MCF 10A (cell line): ENCODE results near the gene NENF. TPM values are rescaled to one million over a fixed set of nuclear protein-coding genes. Genes with fewer than 3 reads are reported as not detected.
A peak's percentile ranks its signal among the peaks of the same experiment; 100 is the strongest.

ENCODE experiments used
- BruUV-seq: library from RNA; stranded (reverse); fragments of 400-500 nt; replicated peaks from 2 replicates; lab custom pipeline; 2021; lab: Mats Ljungman, UMichigan
- CTCF ChIA-PET: fragments of 300-600 bp; sonication (Branson Sonifier 250); formaldehyde crosslinking; extraction: SDS; loops from one replicate; lab custom pipeline; 2021; ENCODE audit warnings: antibody characterized with exemption, inconsistent platforms; lab: Yijun Ruan, JAX
- POLR2A ChIA-PET: fragments of 300-600, 350-650 bp; sonication (Branson Sonifier 250); formaldehyde crosslinking; extraction: SDS; loops from one replicate; lab custom pipeline; 2020; ENCODE audit warnings: antibody characterized with exemption, inconsistent platforms; lab: Yijun Ruan, JAX
- DNase-seq: peaks from one replicate; pipeline ENCODE4 v3.0.0-alpha.2; 2018; ENCODE audit not compliant: unreplicated experiment
- H3K27ac Mint-ChIP-seq: one replicate; pipeline ENCODE4 v1.8.0; 2022; ENCODE audit warnings: mild to moderate bottlenecking, low read depth, mixed read lengths; ENCODE audit not compliant: unreplicated experiment
- H3K27me3 Mint-ChIP-seq: one replicate; pipeline ENCODE4 v1.8.0; 2022; ENCODE audit warnings: mixed read lengths; ENCODE audit not compliant: insufficient read depth, unreplicated experiment
- H3K36me3 Mint-ChIP-seq: one replicate; pipeline ENCODE4 v1.8.0; 2022; ENCODE audit warnings: mild to moderate bottlenecking, moderate library complexity, mixed read lengths; ENCODE audit not compliant: insufficient read depth, unreplicated experiment
- H3K4me1 Mint-ChIP-seq: one replicate; pipeline ENCODE4 v1.8.0; 2022; ENCODE audit warnings: mixed read lengths; ENCODE audit not compliant: insufficient read depth, unreplicated experiment
- H3K4me3 Mint-ChIP-seq: one replicate; pipeline ENCODE4 v1.8.0; 2022; ENCODE audit warnings: mild to moderate bottlenecking, moderate library complexity, mixed read lengths; ENCODE audit not compliant: unreplicated experiment
- H3K9me3 Mint-ChIP-seq: one replicate; pipeline ENCODE4 v1.8.0; 2022; ENCODE audit warnings: mixed read lengths; ENCODE audit not compliant: unreplicated experiment
- CTCF ChIP-seq: fragments of 200-600 bp; IDR thresholded peaks from one replicate; pipeline ENCODE4 v1.8.0; 2022; ENCODE audit warnings: antibody characterized with exemption, mild to moderate bottlenecking; ENCODE audit not compliant: unreplicated experiment
- intact Hi-C: fragments of 100-400 bp; cut with micrococcal nuclease; formaldehyde crosslinking; loops from 2 replicates; pipeline ENCODE4 v1.14.1; 2022
- total RNA-seq: library from RNA; stranded (reverse); gene quantifications from 2 replicates; pipeline ENCODE4 v1.2.3, GENCODE V29; 2022

NENF gene
- total RNA-seq, 1 experiment from 2014 or later, result 110 TPM

- H3K4me1 Mint-ChIP-seq, result peaks cover 40% of the 10 kb centered on the region
- TF ChIP-seq CTCF, result no peak
- ChIA-PET POLR2A (interaction anchor here (0.7 to 2.5 kb wide), 12 partner anchors 20 to 398 kb away, joined by 3 to 15 read pairs (median 5); partner anchors contain the start of genes ATF3, DTL, INTS7 and NSL1), CTCF (interaction anchor here (0.6 to 2.6 kb wide), 6 partner anchors 7 to 753 kb away, joined by 3 to 20 read pairs (median 3); no protein-coding TSS in a partner anchor)
- no peak for DNase-seq
- H3K27ac Mint-ChIP-seq, result peak overlapping the region; percentile 71
- H3K4me3 Mint-ChIP-seq, result peak overlapping the region; percentile 78
- BruUV-seq, result no TSS peak
- H3K9me3 Mint-ChIP-seq, result no peaks in the 10 kb centered on the region
- no peaks in the 10 kb centered on the region for H3K27me3 Mint-ChIP-seq
- intact Hi-C loops, result no loop called here
- peaks cover 11% of the 10 kb centered on the region for H3K36me3 Mint-ChIP-seq
Measured at GRCh38 chr1:212433577-212434462, 1.1 kb downstream of the NENF start.

- DNase-seq, result no peak
- ChIA-PET CTCF (interaction anchor here (11.1 kb wide), 1 partner anchor 22 kb away, joined by 160 read pairs; no protein-coding TSS in a partner anchor), POLR2A (interaction anchor here (0.6 kb wide), 1 partner anchor 33 kb away, joined by 3 read pairs; no protein-coding TSS in a partner anchor)
- H3K4me1 Mint-ChIP-seq, result peaks cover 43% of the 10 kb centered on the region
- H3K9me3 Mint-ChIP-seq, result no peaks in the 10 kb centered on the region
- H3K27ac Mint-ChIP-seq, result peak overlapping the region; percentile 0
- H3K27me3 Mint-ChIP-seq, result no peaks in the 10 kb centered on the region
- peaks cover 17% of the 10 kb centered on the region for H3K36me3 Mint-ChIP-seq
- TF ChIP-seq CTCF, result no peak
- BruUV-seq, result no TSS peak
- intact Hi-C loops, result no loop called here
- H3K4me3 Mint-ChIP-seq, result no peak overlapping the region
Measured at GRCh38 chr1:212434992-212435391, 2.3 kb downstream of the NENF start.

GRCh38 chr1:212437179-212437798 is 4.6 kb downstream of the NENF start:
- POLR2A ChIA-PET, result interaction anchor here (0.6 to 1.1 kb wide), 3 partner anchors 23 to 86 kb away, joined by 3 to 4 read pairs (median 3); partner anchors contain the start of gene PACC1
- peak; percentile 41 for DNase-seq
- Mint-ChIP-seq H3K27ac (peak overlapping the region; percentile 33), H3K4me3 (no peak overlapping the region), H3K9me3 (no peaks in the 10 kb centered on the region), H3K27me3 (no peaks in the 10 kb centered on the region), H3K36me3 (peaks cover 17% of the 10 kb centered on the region), H3K4me1 (peaks cover 38% of the 10 kb centered on the region)
- intact Hi-C loops, result no loop called here
- no peak for TF ChIP-seq CTCF
- CTCF ChIA-PET, result interaction anchor here (0.6 to 11.1 kb wide), 5 partner anchors 20 to 755 kb away, joined by 3 to 160 read pairs (median 5); no protein-coding TSS in a partner anchor
- BruUV-seq, result no TSS peak
